Activated naive CD4-positive, alpha-beta T cell treated with anti-CD3 and anti-CD28 coated beads, Interleukin-2, amount 10 ng/mL, durations not matched to agents 7 days and 5 days (primary cell): ENCODE results near the gene ADAM23.

ENCODE experiments used
- CTCF ChIA-PET: fragments of 350-600 bp; sonication (Branson Sonifier 250); formaldehyde crosslinking; loops from one replicate; lab custom pipeline; 2021; ENCODE audit warnings: antibody characterized with exemption; lab: Charles Lee
- DNase-seq: peaks from one replicate; pipeline ENCODE4 v3.0.0-alpha.2; 2020
- H3K27ac Mint-ChIP-seq: one replicate; pipeline ENCODE4 v1.8.0; 2021; ENCODE audit warnings: mild to moderate bottlenecking, moderate library complexity, mixed read lengths
- H3K27me3 Mint-ChIP-seq: one replicate; pipeline ENCODE4 v1.8.0; 2021; ENCODE audit warnings: mild to moderate bottlenecking, mixed read lengths
- H3K36me3 Mint-ChIP-seq: one replicate; pipeline ENCODE4 v1.8.0; 2021; ENCODE audit warnings: mixed read lengths
- H3K4me1 Mint-ChIP-seq: one replicate; pipeline ENCODE4 v1.8.0; 2021; ENCODE audit warnings: mixed read lengths
- H3K4me3 Mint-ChIP-seq: one replicate; pipeline ENCODE4 v1.8.0; 2021; ENCODE audit warnings: mild to moderate bottlenecking, moderate library complexity, mixed read lengths
- H3K9me3 Mint-ChIP-seq: one replicate; pipeline ENCODE4 v1.8.0; 2021; ENCODE audit warnings: mixed read lengths

The ADAM23 gene

DNA sequence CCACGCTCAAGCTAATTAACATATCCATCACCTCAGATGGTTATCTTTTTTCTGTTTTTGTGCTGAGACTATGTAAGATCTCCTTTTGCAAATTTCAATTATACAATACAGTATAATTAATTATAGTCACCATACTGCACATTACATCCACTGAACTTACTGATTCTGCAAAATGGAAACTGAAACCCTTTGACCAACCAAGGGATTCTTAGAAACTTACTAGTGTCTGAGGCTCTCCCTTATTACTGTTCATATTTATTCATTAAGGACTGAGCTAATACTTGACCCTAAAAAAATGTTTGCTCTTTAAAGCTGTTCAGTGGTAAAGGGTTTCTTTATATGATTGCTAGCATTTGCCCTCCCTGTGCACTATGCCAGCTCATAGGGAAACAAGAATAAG, 50.7 kb downstream of the ADAM23 start:
- H3K27ac Mint-ChIP-seq = no peak overlapping the region
- CTCF ChIA-PET = no interaction called here
- H3K27me3 Mint-ChIP-seq = peaks cover 3% of the 10 kb centered on the region
- H3K9me3 Mint-ChIP-seq = no peaks in the 10 kb centered on the region
- H3K36me3 Mint-ChIP-seq = no peaks in the 10 kb centered on the region
- H3K4me3 Mint-ChIP-seq = no peak overlapping the region
- H3K4me1 Mint-ChIP-seq = no peaks in the 10 kb centered on the region
- DNase-seq = no peak

DNA sequence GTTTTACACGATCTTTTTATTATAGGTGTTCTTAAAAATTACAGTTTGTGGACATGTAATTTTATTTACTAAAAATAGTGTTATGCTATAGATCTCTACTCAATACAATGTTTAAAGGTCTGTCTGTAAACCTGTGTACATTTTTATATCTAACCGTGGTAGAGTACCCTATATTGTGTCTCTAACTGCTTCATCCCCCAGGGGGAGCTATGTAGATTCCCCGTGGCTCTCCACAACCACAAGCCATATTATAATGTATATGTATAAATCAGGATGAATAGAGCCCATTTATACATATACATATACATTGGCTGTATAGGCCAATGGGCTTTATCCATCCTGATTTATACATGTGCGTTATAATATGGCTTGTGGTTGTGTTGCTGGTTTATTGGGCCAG, 59.4 kb downstream of the ADAM23 start:
- H3K4me1 Mint-ChIP-seq = no peaks in the 10 kb centered on the region
- H3K4me3 Mint-ChIP-seq = no peak overlapping the region
- no peak for DNase-seq
- H3K9me3 Mint-ChIP-seq = no peaks in the 10 kb centered on the region
- H3K36me3 Mint-ChIP-seq = no peaks in the 10 kb centered on the region
- CTCF ChIA-PET = no interaction called here
- no peaks in the 10 kb centered on the region for H3K27me3 Mint-ChIP-seq
- H3K27ac Mint-ChIP-seq = no peak overlapping the region

- H3K36me3 Mint-ChIP-seq = no peaks in the 10 kb centered on the region
- no peak overlapping the region for H3K4me3 Mint-ChIP-seq
- H3K27me3 Mint-ChIP-seq = peaks cover 13% of the 10 kb centered on the region
- CTCF ChIA-PET = interaction anchor here (1.0 kb wide), 1 partner anchor 18 kb away, joined by 3 read pairs; no protein-coding TSS in a partner anchor
- peaks cover 5% of the 10 kb centered on the region for H3K4me1 Mint-ChIP-seq
- no peaks in the 10 kb centered on the region for H3K9me3 Mint-ChIP-seq
- H3K27ac Mint-ChIP-seq = no peak overlapping the region
- no peak for DNase-seq
Measured at GRCh38 chr2:206511283-206511682, 68.0 kb downstream of the ADAM23 start.

GRCh38 chr2:206512999-206513398, 69.7 kb downstream of the ADAM23 start:
- no peaks in the 10 kb centered on the region for H3K9me3 Mint-ChIP-seq
- H3K4me1 Mint-ChIP-seq = peaks cover 5% of the 10 kb centered on the region
- CTCF ChIA-PET = no interaction called here
- no peak overlapping the region for H3K4me3 Mint-ChIP-seq
- no peak for DNase-seq
- H3K27ac Mint-ChIP-seq = no peak overlapping the region
- peaks cover 21% of the 10 kb centered on the region for H3K27me3 Mint-ChIP-seq
- H3K36me3 Mint-ChIP-seq = no peaks in the 10 kb centered on the region

GRCh38 chr2:206515580-206515979, 72.2 kb downstream of the ADAM23 start:
- no peaks in the 10 kb centered on the region for H3K9me3 Mint-ChIP-seq
- H3K36me3 Mint-ChIP-seq = no peaks in the 10 kb centered on the region
- no peak overlapping the region for H3K27ac Mint-ChIP-seq
- H3K4me1 Mint-ChIP-seq = peaks cover 5% of the 10 kb centered on the region
- H3K27me3 Mint-ChIP-seq = peaks cover 26% of the 10 kb centered on the region
- no peak for DNase-seq
- CTCF ChIA-PET = no interaction called here
- no peak overlapping the region for H3K4me3 Mint-ChIP-seq

- Mint-ChIP-seq H3K27me3 (peaks cover 16% of the 10 kb centered on the region), H3K27ac (no peak overlapping the region), H3K4me3 (no peak overlapping the region), H3K36me3 (no peaks in the 10 kb centered on the region), H3K9me3 (no peaks in the 10 kb centered on the region), H3K4me1 (peaks cover 7% of the 10 kb centered on the region)
- DNase-seq = no peak
- CTCF ChIA-PET = no interaction called here
Measured at GRCh38 chr2:206518997-206519396, 75.7 kb downstream of the ADAM23 start.

GRCh38 chr2:206520450-206520849, 77.1 kb downstream of the ADAM23 start:
- DNase-seq = no peak
- no peak overlapping the region for H3K27ac Mint-ChIP-seq
- CTCF ChIA-PET = no interaction called here
- H3K4me1 Mint-ChIP-seq = peaks cover 7% of the 10 kb centered on the region
- no peaks in the 10 kb centered on the region for H3K36me3 Mint-ChIP-seq
- no peak overlapping the region for H3K4me3 Mint-ChIP-seq
- H3K9me3 Mint-ChIP-seq = no peaks in the 10 kb centered on the region
- peaks cover 16% of the 10 kb centered on the region for H3K27me3 Mint-ChIP-seq

DNA sequence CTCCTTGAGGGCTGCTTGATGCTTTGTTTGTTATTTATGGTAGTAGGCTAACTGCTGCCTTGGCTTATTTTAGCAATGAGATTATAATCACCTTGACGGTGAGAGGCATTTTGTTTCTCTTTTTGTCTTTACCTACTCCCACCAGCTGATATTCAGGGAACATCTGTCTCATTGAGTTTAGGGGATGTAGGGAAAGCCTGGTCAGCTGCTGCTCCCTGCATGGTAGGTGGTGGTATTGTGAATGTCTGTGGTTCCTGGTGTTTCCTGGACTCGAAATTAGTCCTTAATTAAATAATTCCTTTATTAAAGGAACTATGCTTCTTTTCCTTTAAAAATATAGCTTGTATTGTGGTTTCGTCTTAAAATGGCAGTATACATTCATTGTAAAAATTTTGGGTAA, 77.8 kb downstream of the ADAM23 start:
- Mint-ChIP-seq H3K4me1 (peaks cover 7% of the 10 kb centered on the region), H3K36me3 (no peaks in the 10 kb centered on the region), H3K27me3 (peaks cover 16% of the 10 kb centered on the region), H3K4me3 (no peak overlapping the region), H3K9me3 (no peaks in the 10 kb centered on the region), H3K27ac (no peak overlapping the region)
- CTCF ChIA-PET = interaction anchor here (0.7 kb wide), 1 partner anchor 19 kb away, joined by 3 read pairs; no protein-coding TSS in a partner anchor
- DNase-seq = no peak

DNA sequence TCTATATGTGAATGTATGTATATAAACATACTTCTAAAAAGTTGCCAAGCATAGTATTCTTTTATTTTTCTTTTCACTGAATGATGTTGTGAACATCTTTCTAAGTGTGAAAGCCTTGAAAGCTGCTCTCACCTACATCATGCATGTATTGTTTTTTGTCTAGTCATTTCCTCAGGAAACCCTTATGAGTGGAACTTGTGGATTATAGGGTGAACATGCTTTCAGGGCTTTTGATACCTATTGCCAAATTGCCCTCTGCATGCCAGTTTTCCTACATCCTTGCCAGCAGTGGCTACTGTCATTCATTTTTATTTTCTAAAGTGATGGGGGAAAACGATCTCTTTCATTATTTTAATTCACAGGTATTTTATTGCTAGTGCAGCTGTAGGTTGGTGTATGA, 78.3 kb downstream of the ADAM23 start:
- CTCF ChIA-PET = interaction anchor here (0.7 kb wide), 1 partner anchor 18 kb away, joined by 3 read pairs; no protein-coding TSS in a partner anchor
- no peak for DNase-seq
- Mint-ChIP-seq H3K4me1 (peaks cover 7% of the 10 kb centered on the region), H3K27me3 (peaks cover 20% of the 10 kb centered on the region), H3K4me3 (no peak overlapping the region), H3K36me3 (no peaks in the 10 kb centered on the region), H3K9me3 (no peaks in the 10 kb centered on the region), H3K27ac (no peak overlapping the region)

- H3K27me3 Mint-ChIP-seq = peaks cover 14% of the 10 kb centered on the region
- no peak overlapping the region for H3K27ac Mint-ChIP-seq
- DNase-seq = no peak
- CTCF ChIA-PET = no interaction called here
- H3K36me3 Mint-ChIP-seq = no peaks in the 10 kb centered on the region
- H3K9me3 Mint-ChIP-seq = no peaks in the 10 kb centered on the region
- peaks cover 20% of the 10 kb centered on the region for H3K4me1 Mint-ChIP-seq
- no peak overlapping the region for H3K4me3 Mint-ChIP-seq
Measured at GRCh38 chr2:206526416-206526815, 83.1 kb downstream of the ADAM23 start.

DNA sequence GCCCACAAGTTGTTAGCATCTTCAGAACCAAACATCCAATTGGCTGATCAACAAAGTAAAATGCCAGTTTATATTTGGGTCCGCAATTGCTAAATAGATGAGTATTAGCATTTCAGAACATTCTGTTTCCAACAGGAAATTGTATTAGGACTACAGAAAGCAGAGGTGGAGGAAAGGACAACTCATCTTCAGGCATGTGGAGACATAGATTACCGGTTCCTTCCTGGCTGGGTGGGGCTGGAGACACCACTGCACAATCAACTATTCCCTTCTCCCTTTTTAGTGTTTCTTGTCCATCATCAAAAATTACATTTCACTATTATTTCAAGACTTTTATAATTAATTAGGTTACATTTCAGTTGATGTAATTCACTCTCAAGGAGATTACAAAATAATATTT, 83.8 kb downstream of the ADAM23 start:
- Mint-ChIP-seq H3K36me3 (no peaks in the 10 kb centered on the region), H3K9me3 (no peaks in the 10 kb centered on the region), H3K27ac (no peak overlapping the region), H3K4me3 (no peak overlapping the region), H3K4me1 (peaks cover 20% of the 10 kb centered on the region), H3K27me3 (peaks cover 19% of the 10 kb centered on the region)
- CTCF ChIA-PET = no interaction called here
- no peak for DNase-seq

- Mint-ChIP-seq H3K9me3 (no peaks in the 10 kb centered on the region), H3K27me3 (peaks cover 23% of the 10 kb centered on the region), H3K27ac (peak overlapping the region; percentile 76), H3K36me3 (no peaks in the 10 kb centered on the region), H3K4me3 (peak overlapping the region; percentile 45), H3K4me1 (peaks cover 19% of the 10 kb centered on the region)
- DNase-seq = peak; percentile 66
- CTCF ChIA-PET = interaction anchor here (1.3 kb wide), 1 partner anchor 28 kb away, joined by 5 read pairs; no protein-coding TSS in a partner anchor
Measured at GRCh38 chr2:206530727-206531126, 87.4 kb downstream of the ADAM23 start.

- Mint-ChIP-seq H3K36me3 (no peaks in the 10 kb centered on the region), H3K9me3 (no peaks in the 10 kb centered on the region), H3K27me3 (peaks cover 21% of the 10 kb centered on the region), H3K27ac (no peak overlapping the region), H3K4me3 (no peak overlapping the region), H3K4me1 (peaks cover 23% of the 10 kb centered on the region)
- CTCF ChIA-PET = no interaction called here
- no peak for DNase-seq
Measured at GRCh38 chr2:206531996-206532543, 88.7 kb downstream of the ADAM23 start.

DNA sequence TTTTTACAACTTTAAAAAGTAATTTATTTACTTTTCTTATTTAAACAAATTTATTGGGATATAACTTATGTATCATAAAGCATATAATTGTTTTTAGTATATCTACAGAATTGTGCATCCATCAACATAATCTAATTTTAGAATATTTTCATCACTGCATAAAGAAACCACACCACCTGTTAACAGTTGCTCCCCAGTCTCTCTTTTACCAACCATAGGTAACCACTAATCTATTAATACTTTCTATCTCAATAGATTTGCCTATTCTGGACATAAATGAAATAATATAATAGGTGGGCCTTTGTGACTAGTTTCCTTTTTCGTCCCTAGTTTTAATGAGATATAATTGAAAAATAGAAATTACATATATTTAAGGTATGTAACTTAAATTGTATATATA, 90.6 kb downstream of the ADAM23 start:
- Mint-ChIP-seq H3K36me3 (no peaks in the 10 kb centered on the region), H3K9me3 (no peaks in the 10 kb centered on the region), H3K4me3 (no peak overlapping the region), H3K27ac (no peak overlapping the region), H3K4me1 (peaks cover 27% of the 10 kb centered on the region), H3K27me3 (peaks cover 19% of the 10 kb centered on the region)
- CTCF ChIA-PET = interaction anchor here (0.7 kb wide), 1 partner anchor 608 kb away, joined by 3 read pairs; no protein-coding TSS in a partner anchor
- DNase-seq = no peak

- H3K4me1 Mint-ChIP-seq = peaks cover 23% of the 10 kb centered on the region
- peaks cover 19% of the 10 kb centered on the region for H3K27me3 Mint-ChIP-seq
- CTCF ChIA-PET = interaction anchor here (1.2 kb wide), 1 partner anchor 23 kb away, joined by 3 read pairs; no protein-coding TSS in a partner anchor
- no peak for DNase-seq
- no peaks in the 10 kb centered on the region for H3K9me3 Mint-ChIP-seq
- H3K36me3 Mint-ChIP-seq = no peaks in the 10 kb centered on the region
- no peak overlapping the region for H3K4me3 Mint-ChIP-seq
- no peak overlapping the region for H3K27ac Mint-ChIP-seq
Measured at GRCh38 chr2:206535260-206535986, 92.1 kb downstream of the ADAM23 start.
